Osteoblast (primary cell): Measurements from ENCODE around the gene TEX14. TPM values are rescaled to one million over a fixed set of nuclear protein-coding genes. Genes with fewer than 3 reads are reported as not detected.
A peak's percentile ranks its signal among the peaks of the same experiment; 100 is the strongest.
"Not testable (repeated sequence)": the region's sequence is repeated elsewhere in the genome, so short reads cannot be mapped to it uniquely, and the experiment has no call there.

ENCODE experiments used
- DNase-seq: peaks from one replicate; pipeline ENCODE4 v3.0.0; 2011; ENCODE audit warnings: low spot score, mixed read lengths; ENCODE audit not compliant: insufficient read length; ENCODE audit errors: missing footprints
- H2AFZ ChIP-seq: 2 replicates; pipeline ENCODE4 v1.6.0; 2011; ENCODE audit warnings: mild to moderate bottlenecking, low read length
- H3K27ac ChIP-seq: 2 replicates; pipeline ENCODE4 v1.5.1; 2011; ENCODE audit warnings: mild to moderate bottlenecking, low read depth, low read length, moderate library complexity
- H3K27me3 ChIP-seq: 2 replicates; pipeline ENCODE4 v1.6.0; 2012; ENCODE audit warnings: mild to moderate bottlenecking, control low read depth, inconsistent platforms, low read length, moderate library complexity; ENCODE audit not compliant: insufficient read depth
- H3K36me3 ChIP-seq: 2 replicates; pipeline ENCODE4 v1.5.1; 2011; ENCODE audit warnings: mild to moderate bottlenecking, low read length, control low read depth, moderate library complexity; ENCODE audit not compliant: insufficient read depth
- H3K4me1 ChIP-seq: 2 replicates; pipeline ENCODE4 v1.5.1; 2011; ENCODE audit warnings: mild to moderate bottlenecking, low read length, control low read depth, moderate library complexity; ENCODE audit not compliant: insufficient read depth
- H3K4me2 ChIP-seq: 2 replicates; pipeline ENCODE4 v1.6.0; 2011; ENCODE audit warnings: mild to moderate bottlenecking, low read length; ENCODE audit not compliant: insufficient read depth
- H3K4me3 ChIP-seq: fragments of 200-600 bp; sonication (generic); 3 replicates; pipeline ENCODE4 v1.5.1; 2012; ENCODE audit warnings: mild to moderate bottlenecking, low read length, inconsistent platforms; ENCODE audit not compliant: insufficient read depth
- H3K79me2 ChIP-seq: 2 replicates; pipeline ENCODE4 v1.6.0; 2012; ENCODE audit warnings: mild to moderate bottlenecking, low read length, control low read depth, inconsistent platforms; ENCODE audit not compliant: insufficient read depth
- H3K9me3 ChIP-seq: 2 replicates; pipeline ENCODE4 v1.5.1; 2011; ENCODE audit warnings: low read depth, low read length, control low read depth
- H4K20me1 ChIP-seq: 2 replicates; pipeline ENCODE4 v1.6.0; 2012; ENCODE audit warnings: mild to moderate bottlenecking, low read length, control low read depth; ENCODE audit not compliant: insufficient read depth
- CTCF ChIP-seq: IDR thresholded peaks from 2 replicates; pipeline ENCODE4 v1.5.1; 2011; ENCODE audit warnings: mild to moderate bottlenecking, low read depth, low read length, moderate library complexity; ENCODE audit errors: extremely low read depth
- total RNA-seq: library from RNA; depleted of rRNA; stranded (reverse); fragments of >200 nt; gene quantifications from 2 replicates; pipeline ENCODE4 v1.2.3, GENCODE V29; 2012

The TEX14 gene
- total RNA-seq, 1 donor = under 0.01 TPM

DNA sequence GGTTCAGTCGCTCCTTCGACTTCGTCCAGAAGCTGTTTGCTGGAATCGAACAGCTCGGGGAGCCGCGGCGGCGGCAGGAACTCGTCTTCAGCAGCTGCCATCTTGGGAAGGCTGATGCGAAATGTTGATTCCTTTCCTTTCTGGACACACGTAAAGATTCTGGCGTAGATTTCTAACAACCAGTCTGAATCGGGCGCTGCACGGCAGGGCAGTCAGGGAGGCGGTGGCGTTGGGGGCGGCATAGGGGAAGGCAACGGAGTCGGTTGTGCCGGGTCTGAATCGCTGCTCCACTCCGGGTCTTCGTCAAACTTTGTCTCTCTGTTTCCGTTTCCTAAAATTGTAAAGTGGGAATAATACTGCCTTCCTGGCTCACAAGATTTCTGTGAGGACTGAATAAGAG lies 30.3 kb downstream of the TEX14 start:
- H3K4me1 ChIP-seq = peaks cover 5% of the 10 kb centered on the region
- no peaks in the 10 kb centered on the region for H3K9me3 ChIP-seq
- H2AFZ ChIP-seq = no peak overlapping the region
- no peak overlapping the region for H3K4me2 ChIP-seq
- no peak for TF ChIP-seq CTCF
- H3K36me3 ChIP-seq = no peaks in the 10 kb centered on the region
- no peaks in the 10 kb centered on the region for H3K27me3 ChIP-seq
- no peaks in the 10 kb centered on the region for H4K20me1 ChIP-seq
- no peak for DNase-seq
- no peaks in the 10 kb centered on the region for H3K79me2 ChIP-seq
- no peak overlapping the region for H3K4me3 ChIP-seq
- no peak overlapping the region for H3K27ac ChIP-seq

GRCh38 chr17:58660621-58661020 lies 31.2 kb downstream of the TEX14 start:
- no peak overlapping the region for H3K4me3 ChIP-seq
- DNase-seq = no peak
- H3K36me3 ChIP-seq = no peaks in the 10 kb centered on the region
- H3K9me3 ChIP-seq = no peaks in the 10 kb centered on the region
- H3K4me1 ChIP-seq = no peaks in the 10 kb centered on the region
- no peak overlapping the region for H2AFZ ChIP-seq
- H3K27me3 ChIP-seq = no peaks in the 10 kb centered on the region
- H4K20me1 ChIP-seq = no peaks in the 10 kb centered on the region
- H3K79me2 ChIP-seq = no peaks in the 10 kb centered on the region
- no peak overlapping the region for H3K27ac ChIP-seq
- no peak for TF ChIP-seq CTCF
- no peak overlapping the region for H3K4me2 ChIP-seq

- H3K79me2 ChIP-seq, DNase-seq, H3K4me1 ChIP-seq, H3K27ac ChIP-seq, H3K36me3 ChIP-seq, H3K27me3 ChIP-seq, H4K20me1 ChIP-seq, H3K9me3 ChIP-seq: not testable (repeated sequence)
- peak overlapping the region; percentile 88 for H3K4me2 ChIP-seq
- H3K4me3 ChIP-seq = peak overlapping the region; percentile 55
- H2AFZ ChIP-seq = peak overlapping the region; percentile 77
Observed at GRCh38 chr17:58659714-58660084, 32.1 kb downstream of the TEX14 start.

- TF ChIP-seq CTCF = no peak
- Histone ChIP-seq H3K27me3 (no peaks in the 10 kb centered on the region), H3K36me3 (no peaks in the 10 kb centered on the region), H3K27ac (peak overlapping the region; percentile 97), H3K79me2 (no peaks in the 10 kb centered on the region), H2AFZ (peak overlapping the region; percentile 77), H3K4me2 (peak overlapping the region; percentile 88), H4K20me1 (no peaks in the 10 kb centered on the region), H3K9me3 (no peaks in the 10 kb centered on the region), H3K4me1 (no peaks in the 10 kb centered on the region), H3K4me3 (peak overlapping the region; percentile 55)
- DNase-seq = peak; percentile 94
Observed at GRCh38 chr17:58658804-58659713, 32.8 kb downstream of the TEX14 start.

DNA sequence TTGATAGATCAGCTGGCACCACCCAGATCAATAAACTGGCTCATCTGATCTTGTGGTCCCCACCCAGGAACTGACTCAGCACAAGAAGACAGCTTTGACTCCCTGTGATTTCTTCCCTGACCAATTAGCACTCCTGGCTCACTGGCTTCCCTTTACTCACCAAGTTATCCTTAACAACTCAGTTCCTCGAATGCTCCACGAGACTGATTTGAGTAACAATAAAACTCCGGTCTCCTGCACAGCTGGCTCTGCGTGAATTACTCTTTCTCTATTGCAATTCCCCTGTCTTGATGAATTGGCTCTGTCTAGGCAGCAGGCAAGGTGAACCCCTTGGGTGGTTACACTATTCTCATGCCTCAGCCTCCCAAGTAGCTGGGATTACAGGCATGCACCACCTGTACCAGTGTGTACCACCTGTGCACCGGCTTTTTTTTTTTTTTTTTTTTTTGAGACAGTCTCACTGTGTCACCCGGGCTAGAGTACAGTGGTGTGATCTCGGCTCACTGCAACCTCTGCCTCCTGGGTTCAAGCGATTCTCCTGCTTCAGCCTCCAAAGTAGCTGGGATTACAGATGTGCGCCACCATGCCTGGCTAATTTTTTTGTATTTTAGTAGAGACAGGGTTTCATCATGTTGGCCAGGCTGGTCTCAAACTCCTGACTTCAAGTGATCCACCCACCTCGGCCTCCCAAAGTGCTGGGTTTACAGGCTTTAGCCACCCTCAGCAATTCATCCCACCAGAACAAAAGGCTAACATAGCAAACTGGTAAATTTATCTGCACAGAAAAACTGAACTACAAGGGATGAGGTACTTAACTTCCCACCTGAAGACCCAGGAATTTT lies 33.7 kb downstream of the TEX14 start:
- H2AFZ ChIP-seq, H3K4me3 ChIP-seq, DNase-seq, H3K9me3 ChIP-seq, H3K4me1 ChIP-seq, H3K27me3 ChIP-seq, H3K27ac ChIP-seq, H3K36me3 ChIP-seq, H4K20me1 ChIP-seq, H3K79me2 ChIP-seq: not testable (repeated sequence)
- H3K4me2 ChIP-seq = peak overlapping the region; percentile 16
